ENCODE results near the gene ARHGAP19. TPM values are rescaled to one million over a fixed set of nuclear protein-coding genes. Genes with fewer than 3 reads are reported as not detected.
A peak's percentile ranks its signal among the peaks of the same experiment; 100 is the strongest.

The ARHGAP19 gene
- total RNA-seq, 1 donor from 2014 or later, result 15.4 TPM

GRCh38 chr10:97195706-97196222, 96.7 kb downstream of the ARHGAP19 start:
- H3K36me3 ChIP-seq, result no peaks in the 10 kb centered on the region
- no peak overlapping the region for H3K27ac ChIP-seq
- TF ChIP-seq, protein P1, sequence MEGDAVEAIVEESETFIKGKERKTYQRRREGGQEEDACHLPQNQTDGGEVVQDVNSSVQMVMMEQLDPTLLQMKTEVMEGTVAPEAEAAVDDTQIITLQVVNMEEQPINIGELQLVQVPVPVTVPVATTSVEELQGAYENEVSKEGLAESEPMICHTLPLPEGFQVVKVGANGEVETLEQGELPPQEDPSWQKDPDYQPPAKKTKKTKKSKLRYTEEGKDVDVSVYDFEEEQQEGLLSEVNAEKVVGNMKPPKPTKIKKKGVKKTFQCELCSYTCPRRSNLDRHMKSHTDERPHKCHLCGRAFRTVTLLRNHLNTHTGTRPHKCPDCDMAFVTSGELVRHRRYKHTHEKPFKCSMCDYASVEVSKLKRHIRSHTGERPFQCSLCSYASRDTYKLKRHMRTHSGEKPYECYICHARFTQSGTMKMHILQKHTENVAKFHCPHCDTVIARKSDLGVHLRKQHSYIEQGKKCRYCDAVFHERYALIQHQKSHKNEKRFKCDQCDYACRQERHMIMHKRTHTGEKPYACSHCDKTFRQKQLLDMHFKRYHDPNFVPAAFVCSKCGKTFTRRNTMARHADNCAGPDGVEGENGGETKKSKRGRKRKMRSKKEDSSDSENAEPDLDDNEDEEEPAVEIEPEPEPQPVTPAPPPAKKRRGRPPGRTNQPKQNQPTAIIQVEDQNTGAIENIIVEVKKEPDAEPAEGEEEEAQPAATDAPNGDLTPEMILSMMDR (IDR thresholded peaks at IDR 0.05), result no peak
- intact Hi-C loops (cut with DNase I), result loop anchor here (10.0 kb wide), 1 partner anchor 121 kb away; no protein-coding TSS in a partner anchor
- peaks cover 9% of the 10 kb centered on the region for H3K4me1 ChIP-seq
- no peaks in the 10 kb centered on the region for H3K9me3 ChIP-seq
- ATAC-seq (no peak), DNase-seq (no peak)
- H3K27me3 ChIP-seq (ENCODE audit: low read depth), result peaks cover 32% of the 10 kb centered on the region
- peak overlapping the region; percentile 59 for H3K4me3 ChIP-seq

GRCh38 chr10:97192952-97193435, 99.4 kb downstream of the ARHGAP19 start:
- Histone ChIP-seq H3K36me3 (no peaks in the 10 kb centered on the region), H3K4me1 (peaks cover 9% of the 10 kb centered on the region), H3K4me3 (no peak overlapping the region), H3K9me3 (no peaks in the 10 kb centered on the region), H3K27me3 (ENCODE audit: low read depth) (peaks cover 47% of the 10 kb centered on the region), H3K27ac (no peak overlapping the region)
- no peak for ATAC-seq
- intact Hi-C loops (cut with DNase I), result loop anchor here (10.0 kb wide), 1 partner anchor 118 kb away; no protein-coding TSS in a partner anchor
- DNase-seq, result no peak
- TF ChIP-seq, protein P1 (IDR thresholded peaks at IDR 0.05), result no peak

DNA sequence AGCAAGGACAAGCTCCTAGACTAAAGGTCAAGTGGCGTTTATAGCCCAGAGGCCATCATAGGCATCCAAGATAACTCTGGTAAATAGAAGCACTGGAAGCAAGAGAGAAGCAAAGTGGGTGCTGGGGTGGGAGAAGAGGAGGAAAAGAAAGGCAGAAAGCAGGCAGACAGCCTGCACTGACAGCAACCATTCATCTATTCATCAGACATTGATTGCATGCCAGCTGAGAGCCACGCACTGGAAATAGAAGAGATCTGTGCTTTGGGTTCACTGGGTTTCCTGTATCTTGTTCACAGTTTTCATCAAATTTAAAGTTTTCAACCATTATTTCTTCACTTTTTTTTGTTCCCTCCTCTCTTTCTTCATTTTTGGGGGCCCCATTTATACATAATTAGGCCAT, 102.0 kb downstream of the ARHGAP19 start:
- Histone ChIP-seq H3K27me3 (ENCODE audit: low read depth) (peaks cover 53% of the 10 kb centered on the region), H3K27ac (no peak overlapping the region), H3K9me3 (no peaks in the 10 kb centered on the region), H3K4me3 (no peak overlapping the region), H3K4me1 (peaks cover 3% of the 10 kb centered on the region), H3K36me3 (no peaks in the 10 kb centered on the region)
- ATAC-seq (no peak), DNase-seq (no peak)
- TF ChIP-seq, protein P1 (IDR thresholded peaks at IDR 0.05), result no peak
- intact Hi-C loops (cut with DNase I), result loop anchor here (10.0 kb wide), 1 partner anchor 116 kb away; no protein-coding TSS in a partner anchor

- no peak overlapping the region for H3K27ac ChIP-seq
- H3K4me3 ChIP-seq, result no peak overlapping the region
- no peak for DNase-seq
- H3K4me1 ChIP-seq, result peaks cover 8% of the 10 kb centered on the region
- no peaks in the 10 kb centered on the region for H3K36me3 ChIP-seq
- H3K9me3 ChIP-seq, result no peaks in the 10 kb centered on the region
- intact Hi-C loops (cut with DNase I), result no loop called here
- ATAC-seq, result no peak
- TF ChIP-seq, protein P1 (IDR thresholded peaks at IDR 0.05), result no peak
- H3K27me3 ChIP-seq (ENCODE audit: low read depth), result peaks cover 54% of the 10 kb centered on the region
These were observed 104.2 kb downstream of the ARHGAP19 start for GRCh38 chr10:97188261-97188711.

- Histone ChIP-seq H3K27me3 (ENCODE audit: low read depth) (peaks cover 60% of the 10 kb centered on the region), H3K4me1 (peaks cover 8% of the 10 kb centered on the region), H3K36me3 (no peaks in the 10 kb centered on the region), H3K27ac (no peak overlapping the region), H3K4me3 (no peak overlapping the region), H3K9me3 (no peaks in the 10 kb centered on the region)
- DNase-seq, result no peak
- intact Hi-C loops (cut with DNase I), result no loop called here
- TF ChIP-seq, protein P1 (IDR thresholded peaks at IDR 0.05), result no peak
- ATAC-seq, result no peak
These were observed 105.5 kb downstream of the ARHGAP19 start for GRCh38 chr10:97186911-97187310.
